SK-N-SH (cell line): ENCODE results near the gene MT1M. TPM values are rescaled to one million over a fixed set of nuclear protein-coding genes. Genes with fewer than 3 reads are reported as not detected.

ENCODE experiments used
- CTCF ChIA-PET: fragments of 300-600, 350-600 bp; formaldehyde crosslinking; extraction: SDS; loops from one replicate; lab custom pipeline; 2021; lab: Yijun Ruan, JAX
- POLR2A ChIA-PET: fragments of 350-600 bp; sonication (Branson Sonifier 250); formaldehyde crosslinking; extraction: SDS; loops from one replicate; lab custom pipeline; 2020; ENCODE audit warnings: antibody characterized with exemption, inconsistent platforms; lab: Yijun Ruan, JAX
- DNase-seq: peaks from one replicate; pipeline ENCODE4 v3.0.0; 2012
- H2AFZ ChIP-seq: fragments of 200-600 bp; sonication (generic); 2 replicates; pipeline ENCODE4 v1.8.1; 2016; ENCODE audit warnings: antibody characterized with exemption, mild to moderate bottlenecking, low read depth
- H3F3A ChIP-seq: fragments of 200-600 bp; sonication (generic); replicated peaks from 2 replicates; pipeline ENCODE3; 2016; ENCODE audit warnings: antibody characterized with exemption, mild to moderate bottlenecking; ENCODE audit not compliant: insufficient read depth
- H3K27ac ChIP-seq, 2 experiments: fragments of 200-500 bp in 1 of 2; fragments of 200-600 bp in 1 of 2; sonication (Bioruptor generic) in 1 of 2; sonication (generic), shearing (Covaris generic) in 1 of 2; 2 replicates each; pipeline versions ENCODE4 v1.5.1 to v1.6.1; 2014 to 2016; ENCODE audit warnings: low read depth in 2 of 2, inconsistent platforms in 1 of 2, low read length in 1 of 2, mild to moderate bottlenecking in 1 of 2, mixed read lengths in 1 of 2
- H3K27me3 ChIP-seq: fragments of 200-600 bp; sonication (generic), shearing (Covaris generic); 2 replicates; pipeline ENCODE4 v1.6.1; 2016; ENCODE audit warnings: mixed run types; ENCODE audit not compliant: insufficient read depth
- H3K36me3 ChIP-seq, 2 experiments: fragments of 200-500 bp in 1 of 2; fragments of 200-600 bp in 1 of 2; sonication (Bioruptor generic) in 1 of 2; sonication (generic) in 1 of 2; replicated peaks in 1 of 2; 2 replicates each; pipeline versions ENCODE3 to v1.5.1; 2014 to 2016; ENCODE audit warnings: low read length in 1 of 2, mild to moderate bottlenecking in 1 of 2; ENCODE audit not compliant: insufficient read depth in 2 of 2, control insufficient read depth in 1 of 2
- H3K4me1 ChIP-seq, 2 experiments: fragments of 200-500 bp in 1 of 2; fragments of 200-600 bp in 1 of 2; sonication (Bioruptor generic) in 1 of 2; sonication (generic), shearing (Covaris generic) in 1 of 2; 2 replicates each; pipeline versions ENCODE4 v1.5.1 to v1.6.1; 2014 to 2016; ENCODE audit warnings: low read depth in 1 of 2, low read length in 1 of 2, mixed run types in 1 of 2; ENCODE audit not compliant: insufficient read depth in 2 of 2, control insufficient read depth in 1 of 2
- H3K4me2 ChIP-seq: fragments of 200-600 bp; sonication (generic), shearing (Covaris generic); 2 replicates; pipeline ENCODE4 v1.6.1; 2017; ENCODE audit warnings: mixed run types
- H3K4me3 ChIP-seq, 2 experiments: fragments of 200-500 bp in 1 of 2; fragments of 200-600 bp in 1 of 2; sonication (Bioruptor generic) in 1 of 2; sonication (generic), shearing (Covaris generic) in 1 of 2; 2 replicates each; pipeline versions ENCODE4 v1.5.1 to v1.8.1; 2014 to 2016; ENCODE audit warnings: low read depth in 2 of 2, inconsistent platforms in 1 of 2, low read length in 1 of 2, mild to moderate bottlenecking in 1 of 2, mixed read lengths in 1 of 2, moderate library complexity in 1 of 2
- H3K79me2 ChIP-seq: fragments of 200-600 bp; sonication (generic); 2 replicates; pipeline ENCODE4 v1.8.1; 2017; ENCODE audit warnings: mild to moderate bottlenecking; ENCODE audit not compliant: insufficient read depth
- H3K9ac ChIP-seq: fragments of 200-600 bp; sonication (generic); 2 replicates; pipeline ENCODE4 v1.6.1; 2017; ENCODE audit warnings: mixed run types
- H3K9me2 ChIP-seq: fragments of 200-600 bp; sonication (generic); 2 replicates; pipeline ENCODE4 v1.6.1; 2017; ENCODE audit warnings: mixed run types
- H3K9me3 ChIP-seq: fragments of 200-600 bp; sonication (generic); 2 replicates; pipeline ENCODE4 v1.6.1; 2017; ENCODE audit warnings: mixed run types, mild to moderate bottlenecking, moderate library complexity
- H4K20me1 ChIP-seq: fragments of 200-600 bp; sonication (generic); 2 replicates; pipeline ENCODE4 v1.6.1; 2017; ENCODE audit warnings: mild to moderate bottlenecking, mixed run types; ENCODE audit not compliant: insufficient read depth
- EP300 ChIP-seq, 2 experiments: IDR thresholded peaks; 2 replicates each; pipeline versions ENCODE4 v1.4.0 to v1.6.1; 2012; ENCODE audit warnings: borderline replicate concordance in 1 of 2, low read depth in 1 of 2, low read length in 1 of 2
- EZH2phosphoT487 ChIP-seq: fragments of 200-600 bp; sonication (generic); IDR thresholded peaks from 2 replicates; pipeline ENCODE4 v1.6.1; 2017; ENCODE audit warnings: low read depth, mixed run types, mild to moderate bottlenecking, antibody characterized with exemption, moderate library complexity, borderline replicate concordance
- FOSL2 ChIP-seq: IDR thresholded peaks from 2 replicates; pipeline ENCODE4 v1.4.0; 2012; ENCODE audit warnings: low read depth, mild to moderate bottlenecking, moderate library complexity, borderline replicate concordance
- FOXJ3 ChIP-seq: sonication (generic); formaldehyde crosslinking; IDR thresholded peaks from 2 replicates; pipeline ENCODE4 v1.5.1; 2020; ENCODE audit warnings: mild to moderate bottlenecking, missing genetic modification reagents
- GATA2 ChIP-seq: sonication (generic); formaldehyde crosslinking; IDR thresholded peaks from 2 replicates; pipeline ENCODE4 v1.5.0; 2020; ENCODE audit warnings: mild to moderate bottlenecking, missing genetic modification reagents
- JUND ChIP-seq: IDR thresholded peaks from 2 replicates; pipeline ENCODE4 v1.4.0; 2012
- MAX ChIP-seq: IDR thresholded peaks from 2 replicates; pipeline ENCODE4 v1.4.0; 2012; ENCODE audit warnings: low read depth
- MEF2A ChIP-seq: IDR thresholded peaks from 2 replicates; pipeline ENCODE4 v1.4.0; 2012; ENCODE audit warnings: low read depth, borderline replicate concordance
- MXI1 ChIP-seq: IDR thresholded peaks from 2 replicates; pipeline ENCODE4 v1.6.1; 2012; ENCODE audit warnings: mild to moderate bottlenecking, low read depth, low read length, improper control_type of control experiment
- NFIC ChIP-seq: IDR thresholded peaks from 2 replicates; pipeline ENCODE4 v1.4.0; 2012; ENCODE audit warnings: borderline replicate concordance
- POLR2AphosphoS5 ChIP-seq: IDR thresholded peaks from 2 replicates; pipeline ENCODE4 v1.6.1; 2012; ENCODE audit warnings: low read depth, low read length
- RCOR1 ChIP-seq: fragments of 150-350 bp; IDR thresholded peaks from 2 replicates; pipeline ENCODE4 v1.6.1; 2017; ENCODE audit warnings: antibody characterized with exemption, low read length
- RFX5 ChIP-seq: IDR thresholded peaks from 2 replicates; pipeline ENCODE4 v1.6.1; 2012; ENCODE audit warnings: mild to moderate bottlenecking, improper control_type of control experiment, low read length
- RXRA ChIP-seq: IDR thresholded peaks from 2 replicates; pipeline ENCODE4 v1.4.0; 2012; ENCODE audit warnings: low read depth, mild to moderate bottlenecking, borderline replicate concordance
- SIN3A ChIP-seq: IDR thresholded peaks from 2 replicates; pipeline ENCODE4 v1.6.1; 2012; ENCODE audit warnings: low read depth, mild to moderate bottlenecking, low read length, moderate library complexity, borderline replicate concordance
- SMC3 ChIP-seq: IDR thresholded peaks from 2 replicates; pipeline ENCODE4 v1.6.1; 2012; ENCODE audit warnings: low read depth, low read length, improper control_type of control experiment
- TAF1 ChIP-seq: IDR thresholded peaks from 2 replicates; pipeline ENCODE4 v1.6.1; 2012; ENCODE audit warnings: low read depth, mild to moderate bottlenecking, low read length, moderate library complexity, borderline replicate concordance
- TCF12 ChIP-seq: IDR thresholded peaks from 2 replicates; pipeline ENCODE4 v1.4.0; 2012
- TEAD4 ChIP-seq: IDR thresholded peaks from 2 replicates; pipeline ENCODE4 v1.4.0; 2012; ENCODE audit warnings: mild to moderate bottlenecking, borderline replicate concordance; ENCODE audit not compliant: insufficient read depth
- USF1 ChIP-seq: IDR thresholded peaks from 2 replicates; pipeline ENCODE4 v1.4.0; 2012; ENCODE audit warnings: low read depth, borderline replicate concordance
- YY1 ChIP-seq: IDR thresholded peaks from 2 replicates; pipeline ENCODE4 v1.4.0; 2012; ENCODE audit warnings: low read depth, mild to moderate bottlenecking
- WGBS: methylation state at CpG from one replicate; pipeline ENCODE4 v1.1.6; 2017; ENCODE audit warnings: low lambda C conversion rate; 5-methylcytosine and 5-hydroxymethylcytosine counted together
- polyA plus RNA-seq, 3 experiments: library from polyadenylated mRNA; depleted of rRNA; stranded (reverse); fragments of >200 nt; gene quantifications; 2 replicates each; pipeline ENCODE4 v1.2.3, GENCODE V29; 2012
- TF ChIP-seq, protein P1 (sequence below): IDR thresholded peaks from 2 replicates; pipeline ENCODE4 v1.6.1; 2012; ENCODE audit warnings: mild to moderate bottlenecking, low read depth, low read length, moderate library complexity
- TF ChIP-seq, protein P2 (sequence below): IDR thresholded peaks from 2 replicates; pipeline ENCODE4; 2012
- TF ChIP-seq, protein P3 (sequence below): fragments of 150-350 bp; IDR thresholded peaks from 2 replicates; pipeline ENCODE4 v1.6.1; 2016; ENCODE audit warnings: mild to moderate bottlenecking, low read depth, low read length

The MT1M gene
- polyA plus RNA-seq, 1 of the 3 experiments (the other 2 are of a cell fraction) = 1.3 TPM

GRCh38 chr16:56605475-56605874, 27.0 kb upstream of the MT1M start (continued):
- TF ChIP-seq TAF1 (no peak), RFX5 (no peak), FOXJ3 (CRISPR knock-in tag) (no peak)

- H3K4me1 ChIP-seq = peaks cover 31 to 40% of the 10 kb centered on the region in 2 experiments; a peak in 3 of 4 replicates
Observed at GRCh38 chr16:56606071-56606475, 26.4 kb upstream of the MT1M start.

More at GRCh38 chr16:56606071-56606475, 26.4 kb upstream of the MT1M start:
- Histone ChIP-seq H3K36me3 (no peaks in the 10 kb centered on the region), H3K9me2 (no peaks in the 10 kb centered on the region), H3K79me2 (peaks cover 23% of the 10 kb centered on the region), H3K4me2 (peak overlapping the region; percentile 88), H3K9ac (peak overlapping the region; percentile 90), H3F3A (peaks cover 54% of the 10 kb centered on the region), H3K27me3 (no peaks in the 10 kb centered on the region), H3K9me3 (no peaks in the 10 kb centered on the region), H2AFZ (peak overlapping the region; percentile 43; the same call in 1 of the 2 replicates), H3K27ac (peak overlapping the region; percentile 86 to 96; a peak in 3 of 4 replicates), H3K4me3 (no peak overlapping the region), H4K20me1 (no peaks in the 10 kb centered on the region; the same call in 1 of the 2 replicates)
- ChIA-PET POLR2A (no interaction called here), CTCF (interaction anchor here (1.1 to 8.2 kb wide), 5 partner anchors 13 to 184 kb away, joined by 3 to 138 read pairs (median 3); no protein-coding TSS in a partner anchor)
- WGBS = 31% methylated on average over 3 of the region's 3 CpGs
- no peak for DNase-seq
- TF ChIP-seq, protein P1, sequence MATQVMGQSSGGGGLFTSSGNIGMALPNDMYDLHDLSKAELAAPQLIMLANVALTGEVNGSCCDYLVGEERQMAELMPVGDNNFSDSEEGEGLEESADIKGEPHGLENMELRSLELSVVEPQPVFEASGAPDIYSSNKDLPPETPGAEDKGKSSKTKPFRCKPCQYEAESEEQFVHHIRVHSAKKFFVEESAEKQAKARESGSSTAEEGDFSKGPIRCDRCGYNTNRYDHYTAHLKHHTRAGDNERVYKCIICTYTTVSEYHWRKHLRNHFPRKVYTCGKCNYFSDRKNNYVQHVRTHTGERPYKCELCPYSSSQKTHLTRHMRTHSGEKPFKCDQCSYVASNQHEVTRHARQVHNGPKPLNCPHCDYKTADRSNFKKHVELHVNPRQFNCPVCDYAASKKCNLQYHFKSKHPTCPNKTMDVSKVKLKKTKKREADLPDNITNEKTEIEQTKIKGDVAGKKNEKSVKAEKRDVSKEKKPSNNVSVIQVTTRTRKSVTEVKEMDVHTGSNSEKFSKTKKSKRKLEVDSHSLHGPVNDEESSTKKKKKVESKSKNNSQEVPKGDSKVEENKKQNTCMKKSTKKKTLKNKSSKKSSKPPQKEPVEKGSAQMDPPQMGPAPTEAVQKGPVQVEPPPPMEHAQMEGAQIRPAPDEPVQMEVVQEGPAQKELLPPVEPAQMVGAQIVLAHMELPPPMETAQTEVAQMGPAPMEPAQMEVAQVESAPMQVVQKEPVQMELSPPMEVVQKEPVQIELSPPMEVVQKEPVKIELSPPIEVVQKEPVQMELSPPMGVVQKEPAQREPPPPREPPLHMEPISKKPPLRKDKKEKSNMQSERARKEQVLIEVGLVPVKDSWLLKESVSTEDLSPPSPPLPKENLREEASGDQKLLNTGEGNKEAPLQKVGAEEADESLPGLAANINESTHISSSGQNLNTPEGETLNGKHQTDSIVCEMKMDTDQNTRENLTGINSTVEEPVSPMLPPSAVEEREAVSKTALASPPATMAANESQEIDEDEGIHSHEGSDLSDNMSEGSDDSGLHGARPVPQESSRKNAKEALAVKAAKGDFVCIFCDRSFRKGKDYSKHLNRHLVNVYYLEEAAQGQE = no peak
- no peak for TF ChIP-seq MEF2A
- TF ChIP-seq EZH2phosphoT487 = no peak
- peak; percentile 36; the same call in 1 of the 2 replicates for TF ChIP-seq JUND
- TF ChIP-seq USF1 = no peak
- no peak; the same call in 1 of the 2 replicates for TF ChIP-seq TAF1
- no peak for TF ChIP-seq POLR2AphosphoS5
- no peak for TF ChIP-seq EP300 (IDR thresholded peaks at IDR 0.05; ENCODE audit: borderline replicate concordance in 1 of 2, low read depth in 1 of 2, low read length in 1 of 2)
- TF ChIP-seq RFX5 = no peak
- no peak for TF ChIP-seq RCOR1
- 0 out of 2 replicates have a peak, but pooled peaks have one; percentile 21 for TF ChIP-seq SIN3A
- no peak for TF ChIP-seq SMC3
- TF ChIP-seq MAX = no peak; the same call in 1 of the 2 replicates
- peak; percentile 69 for TF ChIP-seq NFIC
- TF ChIP-seq TEAD4 = no peak
- peak; percentile 47; the same call in 1 of the 2 replicates for TF ChIP-seq TCF12
- TF ChIP-seq, protein P2, sequence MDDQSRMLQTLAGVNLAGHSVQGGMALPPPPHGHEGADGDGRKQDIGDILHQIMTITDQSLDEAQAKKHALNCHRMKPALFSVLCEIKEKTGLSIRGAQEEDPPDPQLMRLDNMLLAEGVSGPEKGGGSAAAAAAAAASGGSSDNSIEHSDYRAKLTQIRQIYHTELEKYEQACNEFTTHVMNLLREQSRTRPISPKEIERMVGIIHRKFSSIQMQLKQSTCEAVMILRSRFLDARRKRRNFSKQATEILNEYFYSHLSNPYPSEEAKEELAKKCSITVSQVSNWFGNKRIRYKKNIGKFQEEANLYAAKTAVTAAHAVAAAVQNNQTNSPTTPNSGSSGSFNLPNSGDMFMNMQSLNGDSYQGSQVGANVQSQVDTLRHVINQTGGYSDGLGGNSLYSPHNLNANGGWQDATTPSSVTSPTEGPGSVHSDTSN = no peak; the same call in 1 of the 2 replicates
- TF ChIP-seq FOSL2 = peak; percentile 61; the same call in 1 of the 2 replicates
- TF ChIP-seq YY1 = no peak
- TF ChIP-seq RXRA = no peak
- no peak for TF ChIP-seq GATA2
- TF ChIP-seq MXI1 = no peak
- TF ChIP-seq, protein P3, sequence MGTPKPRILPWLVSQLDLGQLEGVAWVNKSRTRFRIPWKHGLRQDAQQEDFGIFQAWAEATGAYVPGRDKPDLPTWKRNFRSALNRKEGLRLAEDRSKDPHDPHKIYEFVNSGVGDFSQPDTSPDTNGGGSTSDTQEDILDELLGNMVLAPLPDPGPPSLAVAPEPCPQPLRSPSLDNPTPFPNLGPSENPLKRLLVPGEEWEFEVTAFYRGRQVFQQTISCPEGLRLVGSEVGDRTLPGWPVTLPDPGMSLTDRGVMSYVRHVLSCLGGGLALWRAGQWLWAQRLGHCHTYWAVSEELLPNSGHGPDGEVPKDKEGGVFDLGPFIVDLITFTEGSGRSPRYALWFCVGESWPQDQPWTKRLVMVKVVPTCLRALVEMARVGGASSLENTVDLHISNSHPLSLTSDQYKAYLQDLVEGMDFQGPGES = no peak
